Measurements from ENCODE around the gene SMIM15. TPM values are rescaled to one million over a fixed set of nuclear protein-coding genes. Genes with fewer than 3 reads are reported as not detected.

Gene SMIM15
- total RNA-seq, 1 experiment from 2014 or later, result 39.6 TPM

- peak; percentile 46 for DNase-seq
- H3K36me3 ChIP-seq (ENCODE audit: insufficient read depth, low read length), result no peaks in the 10 kb centered on the region
- no peaks in the 10 kb centered on the region for H3K9me3 ChIP-seq (ENCODE audit: low read length)
- H3K4me1 ChIP-seq (ENCODE audit: low read length), result peaks cover 10% of the 10 kb centered on the region
- no peak overlapping the region for H3K4me2 ChIP-seq (ENCODE audit: low read depth, low read length, poor library complexity, severe bottlenecking)
- H4K20me1 ChIP-seq (ENCODE audit: insufficient read depth, low read depth, low read length), result no peaks in the 10 kb centered on the region
- H3K9me2 ChIP-seq (replicated peaks; ENCODE audit: insufficient read depth, low read length), result no peaks in the 10 kb centered on the region
- no peak overlapping the region for H3K9ac ChIP-seq (ENCODE audit: low read length)
- no peak overlapping the region for H3K27ac ChIP-seq (ENCODE audit: low read length)
- H3K27me3 ChIP-seq (ENCODE audit: low read length), result no peaks in the 10 kb centered on the region
- no peaks in the 10 kb centered on the region for H3K79me2 ChIP-seq (ENCODE audit: low read length)
- H2AFZ ChIP-seq (ENCODE audit: low read length), result no peak overlapping the region
- no peak overlapping the region for H3K4me3 ChIP-seq (ENCODE audit: low read length)
These were observed 24.4 kb upstream of the SMIM15 start for GRCh38 chr5:61186634-61187033.

DNA sequence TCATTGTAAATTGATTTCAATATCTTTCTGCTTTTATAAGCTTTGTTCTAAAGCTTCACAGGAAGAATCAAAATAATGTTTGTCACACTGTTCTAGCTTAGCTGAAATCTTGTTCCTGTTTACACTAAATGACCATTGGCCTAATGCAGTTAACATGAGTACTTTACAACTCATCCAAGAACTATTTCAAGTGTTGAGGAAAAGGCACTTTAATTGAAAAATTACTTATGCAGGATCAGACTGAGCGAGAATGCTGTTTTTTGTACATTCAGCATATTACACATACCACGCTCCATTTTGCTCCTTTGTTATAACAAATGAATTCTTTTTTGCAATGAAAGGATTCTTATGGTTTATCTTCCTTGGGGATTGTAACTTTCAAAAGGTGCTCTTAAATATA, 22.4 kb upstream of the SMIM15 start:
- Histone ChIP-seq H3K36me3 (ENCODE audit: insufficient read depth, low read length) (no peaks in the 10 kb centered on the region), H3K79me2 (ENCODE audit: low read length) (no peaks in the 10 kb centered on the region), H3K9ac (ENCODE audit: low read length) (no peak overlapping the region), H3K27ac (ENCODE audit: low read length) (no peak overlapping the region), H4K20me1 (ENCODE audit: insufficient read depth, low read depth, low read length) (no peaks in the 10 kb centered on the region), H3K27me3 (ENCODE audit: low read length) (no peaks in the 10 kb centered on the region), H3K4me3 (ENCODE audit: low read length) (no peak overlapping the region), H3K4me1 (ENCODE audit: low read length) (peaks cover 10% of the 10 kb centered on the region), H3K4me2 (ENCODE audit: low read depth, low read length, poor library complexity, severe bottlenecking) (no peak overlapping the region), H3K9me2 (replicated peaks; ENCODE audit: insufficient read depth, low read length) (no peaks in the 10 kb centered on the region), H2AFZ (ENCODE audit: low read length) (no peak overlapping the region), H3K9me3 (ENCODE audit: low read length) (no peaks in the 10 kb centered on the region)
- DNase-seq, result no peak

DNA sequence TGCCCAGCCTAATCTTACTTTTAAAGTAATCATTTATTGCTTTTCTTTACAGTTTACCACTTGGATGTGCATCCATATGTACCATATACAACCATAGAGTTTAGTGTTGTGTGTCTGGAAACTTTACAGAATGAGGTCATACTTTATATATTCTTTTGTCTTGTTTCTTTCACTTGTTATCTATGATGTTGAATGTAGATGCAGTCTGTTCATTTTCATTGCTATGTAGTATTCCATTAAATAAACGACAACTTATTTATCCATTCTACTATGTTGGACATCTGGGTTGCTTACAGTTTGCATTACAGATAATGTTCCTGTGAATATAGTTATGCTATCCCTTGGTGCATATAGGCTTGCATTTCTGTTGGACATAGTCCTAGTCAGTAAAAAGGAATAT, 21.3 kb upstream of the SMIM15 start:
- no peak for DNase-seq
- Histone ChIP-seq H3K36me3 (ENCODE audit: insufficient read depth, low read length) (no peaks in the 10 kb centered on the region), H3K79me2 (ENCODE audit: low read length) (no peaks in the 10 kb centered on the region), H3K4me1 (ENCODE audit: low read length) (peaks cover 10% of the 10 kb centered on the region), H3K27ac (ENCODE audit: low read length) (no peak overlapping the region), H2AFZ (ENCODE audit: low read length) (no peak overlapping the region), H4K20me1 (ENCODE audit: insufficient read depth, low read depth, low read length) (no peaks in the 10 kb centered on the region), H3K9me3 (ENCODE audit: low read length) (no peaks in the 10 kb centered on the region), H3K9me2 (replicated peaks; ENCODE audit: insufficient read depth, low read length) (no peaks in the 10 kb centered on the region), H3K27me3 (ENCODE audit: low read length) (no peaks in the 10 kb centered on the region), H3K4me3 (ENCODE audit: low read length) (no peak overlapping the region), H3K4me2 (ENCODE audit: low read depth, low read length, poor library complexity, severe bottlenecking) (no peak overlapping the region), H3K9ac (ENCODE audit: low read length) (no peak overlapping the region)

- H3K27me3 ChIP-seq (ENCODE audit: low read length), result no peaks in the 10 kb centered on the region
- no peak overlapping the region for H3K4me2 ChIP-seq (ENCODE audit: low read depth, low read length, poor library complexity, severe bottlenecking)
- no peak for DNase-seq
- H3K79me2 ChIP-seq (ENCODE audit: low read length), result no peaks in the 10 kb centered on the region
- H2AFZ ChIP-seq (ENCODE audit: low read length), result no peak overlapping the region
- peaks cover 10% of the 10 kb centered on the region for H3K4me1 ChIP-seq (ENCODE audit: low read length)
- H3K9me3 ChIP-seq (ENCODE audit: low read length), result no peaks in the 10 kb centered on the region
- no peaks in the 10 kb centered on the region for H4K20me1 ChIP-seq (ENCODE audit: insufficient read depth, low read depth, low read length)
- H3K27ac ChIP-seq (ENCODE audit: low read length), result no peak overlapping the region
- H3K9me2 ChIP-seq (replicated peaks; ENCODE audit: insufficient read depth, low read length), result no peaks in the 10 kb centered on the region
- H3K36me3 ChIP-seq (ENCODE audit: insufficient read depth, low read length), result no peaks in the 10 kb centered on the region
- no peak overlapping the region for H3K4me3 ChIP-seq (ENCODE audit: low read length)
- no peak overlapping the region for H3K9ac ChIP-seq (ENCODE audit: low read length)
These were observed 20.2 kb upstream of the SMIM15 start for GRCh38 chr5:61182449-61182848.

DNA sequence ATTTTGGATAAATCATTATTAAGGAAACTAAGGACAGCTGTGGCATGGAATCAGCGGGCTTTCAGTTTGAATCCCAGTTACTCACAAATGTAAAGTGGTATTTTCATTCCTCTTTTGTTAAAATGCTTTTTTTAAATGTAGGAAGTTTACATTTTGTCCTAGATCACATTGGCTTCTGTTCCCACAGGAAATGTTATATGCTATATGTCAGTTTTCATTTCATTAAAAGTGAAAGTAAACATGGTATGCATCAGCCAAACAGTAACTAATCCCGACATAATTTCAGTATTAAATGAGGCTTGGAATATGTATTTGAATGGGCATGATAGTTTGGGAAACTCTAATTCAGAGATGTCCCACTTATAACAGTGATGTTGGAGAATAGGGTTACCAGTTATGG, 18.6 kb upstream of the SMIM15 start:
- Histone ChIP-seq H3K4me2 (ENCODE audit: low read depth, low read length, poor library complexity, severe bottlenecking) (no peak overlapping the region), H3K27me3 (ENCODE audit: low read length) (no peaks in the 10 kb centered on the region), H3K79me2 (ENCODE audit: low read length) (no peaks in the 10 kb centered on the region), H3K4me3 (ENCODE audit: low read length) (no peak overlapping the region), H2AFZ (ENCODE audit: low read length) (no peak overlapping the region), H3K4me1 (ENCODE audit: low read length) (no peaks in the 10 kb centered on the region), H3K36me3 (ENCODE audit: insufficient read depth, low read length) (no peaks in the 10 kb centered on the region), H4K20me1 (ENCODE audit: insufficient read depth, low read depth, low read length) (no peaks in the 10 kb centered on the region), H3K9me3 (ENCODE audit: low read length) (no peaks in the 10 kb centered on the region), H3K27ac (ENCODE audit: low read length) (no peak overlapping the region), H3K9ac (ENCODE audit: low read length) (no peak overlapping the region), H3K9me2 (replicated peaks; ENCODE audit: insufficient read depth, low read length) (no peaks in the 10 kb centered on the region)
- no peak for DNase-seq

- Histone ChIP-seq H3K4me2 (ENCODE audit: low read depth, low read length, poor library complexity, severe bottlenecking) (no peak overlapping the region), H2AFZ (ENCODE audit: low read length) (no peak overlapping the region), H3K4me1 (ENCODE audit: low read length) (no peaks in the 10 kb centered on the region), H3K79me2 (ENCODE audit: low read length) (no peaks in the 10 kb centered on the region), H3K4me3 (ENCODE audit: low read length) (no peak overlapping the region), H3K9me3 (ENCODE audit: low read length) (no peaks in the 10 kb centered on the region), H3K27ac (ENCODE audit: low read length) (no peak overlapping the region), H4K20me1 (ENCODE audit: insufficient read depth, low read depth, low read length) (no peaks in the 10 kb centered on the region), H3K9ac (ENCODE audit: low read length) (no peak overlapping the region), H3K9me2 (replicated peaks; ENCODE audit: insufficient read depth, low read length) (no peaks in the 10 kb centered on the region), H3K27me3 (ENCODE audit: low read length) (no peaks in the 10 kb centered on the region), H3K36me3 (ENCODE audit: insufficient read depth, low read length) (no peaks in the 10 kb centered on the region)
- DNase-seq, result no peak
These were observed 16.4 kb upstream of the SMIM15 start for GRCh38 chr5:61178702-61179101.

GRCh38 chr5:61177716-61178115, 15.4 kb upstream of the SMIM15 start:
- Histone ChIP-seq H3K4me1 (ENCODE audit: low read length) (no peaks in the 10 kb centered on the region), H3K27ac (ENCODE audit: low read length) (no peak overlapping the region), H4K20me1 (ENCODE audit: insufficient read depth, low read depth, low read length) (no peaks in the 10 kb centered on the region), H3K27me3 (ENCODE audit: low read length) (no peaks in the 10 kb centered on the region), H3K9me2 (replicated peaks; ENCODE audit: insufficient read depth, low read length) (no peaks in the 10 kb centered on the region), H3K4me2 (ENCODE audit: low read depth, low read length, poor library complexity, severe bottlenecking) (no peak overlapping the region), H2AFZ (ENCODE audit: low read length) (no peak overlapping the region), H3K36me3 (ENCODE audit: insufficient read depth, low read length) (no peaks in the 10 kb centered on the region), H3K4me3 (ENCODE audit: low read length) (no peak overlapping the region), H3K9me3 (ENCODE audit: low read length) (no peaks in the 10 kb centered on the region), H3K79me2 (ENCODE audit: low read length) (no peaks in the 10 kb centered on the region), H3K9ac (ENCODE audit: low read length) (no peak overlapping the region)
- DNase-seq, result no peak

DNA sequence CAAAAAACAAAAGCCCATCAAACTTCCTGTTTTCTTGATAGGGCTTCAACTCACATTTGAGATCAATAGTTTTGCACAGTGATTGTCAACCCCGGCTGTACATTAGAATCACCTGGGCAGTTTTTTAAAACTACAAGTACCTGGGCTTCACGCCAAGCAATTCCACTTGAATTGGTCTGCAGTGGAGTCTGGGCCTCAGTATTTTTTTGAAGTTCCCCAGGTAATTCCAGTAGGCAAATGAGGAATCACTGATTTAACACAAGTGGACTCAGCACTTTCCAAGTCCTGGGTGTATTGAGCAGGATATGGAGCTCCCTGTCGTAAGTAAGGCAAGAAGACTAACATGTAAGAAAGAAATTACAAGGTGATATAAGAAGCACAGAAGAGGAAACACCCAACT, 14.8 kb upstream of the SMIM15 start:
- Histone ChIP-seq H3K36me3 (ENCODE audit: insufficient read depth, low read length) (no peaks in the 10 kb centered on the region), H2AFZ (ENCODE audit: low read length) (no peak overlapping the region), H3K27ac (ENCODE audit: low read length) (no peak overlapping the region), H3K4me3 (ENCODE audit: low read length) (no peak overlapping the region), H3K4me1 (ENCODE audit: low read length) (no peaks in the 10 kb centered on the region), H3K79me2 (ENCODE audit: low read length) (no peaks in the 10 kb centered on the region), H3K9me2 (replicated peaks; ENCODE audit: insufficient read depth, low read length) (no peaks in the 10 kb centered on the region), H3K27me3 (ENCODE audit: low read length) (no peaks in the 10 kb centered on the region), H3K9me3 (ENCODE audit: low read length) (no peaks in the 10 kb centered on the region), H3K9ac (ENCODE audit: low read length) (no peak overlapping the region), H4K20me1 (ENCODE audit: insufficient read depth, low read depth, low read length) (peaks cover 4% of the 10 kb centered on the region), H3K4me2 (ENCODE audit: low read depth, low read length, poor library complexity, severe bottlenecking) (no peak overlapping the region)
- no peak for DNase-seq

DNA sequence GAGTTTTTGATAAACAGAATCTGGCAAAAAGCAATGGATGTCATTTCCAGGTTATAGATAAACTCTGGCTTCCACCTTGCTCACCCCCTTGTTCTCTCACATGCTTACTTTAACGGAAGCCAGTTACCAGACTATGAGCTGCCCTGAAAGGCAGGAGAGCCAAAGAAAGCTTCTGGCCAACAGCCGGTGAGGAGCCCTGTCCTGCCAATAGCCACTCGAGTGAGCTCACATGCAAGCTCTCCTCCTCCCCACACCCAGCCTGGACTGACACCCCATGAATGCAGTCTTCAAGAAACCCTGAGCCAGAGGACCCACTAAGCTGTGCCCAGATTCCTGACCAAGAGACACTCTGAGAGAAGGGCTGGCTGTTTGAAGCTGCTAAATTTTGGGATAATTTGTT, 14.4 kb upstream of the SMIM15 start:
- Histone ChIP-seq H3K36me3 (ENCODE audit: insufficient read depth, low read length) (no peaks in the 10 kb centered on the region), H3K9me2 (replicated peaks; ENCODE audit: insufficient read depth, low read length) (no peaks in the 10 kb centered on the region), H3K9me3 (ENCODE audit: low read length) (no peaks in the 10 kb centered on the region), H3K4me1 (ENCODE audit: low read length) (no peaks in the 10 kb centered on the region), H3K4me2 (ENCODE audit: low read depth, low read length, poor library complexity, severe bottlenecking) (no peak overlapping the region), H3K4me3 (ENCODE audit: low read length) (no peak overlapping the region), H3K9ac (ENCODE audit: low read length) (no peak overlapping the region), H3K27ac (ENCODE audit: low read length) (no peak overlapping the region), H2AFZ (ENCODE audit: low read length) (no peak overlapping the region), H3K79me2 (ENCODE audit: low read length) (no peaks in the 10 kb centered on the region), H4K20me1 (ENCODE audit: insufficient read depth, low read depth, low read length) (peaks cover 4% of the 10 kb centered on the region), H3K27me3 (ENCODE audit: low read length) (no peaks in the 10 kb centered on the region)
- DNase-seq, result no peak

Data from Karpas-422 (cell line).